Breast epithelium (tissue), 3 donors: ENCODE measurements around the gene ZNF341.

Source experiments
- POLR2A ChIP-seq: fragments of 450-650 bp; IDR thresholded peaks from one replicate; pipeline ENCODE4 v1.6.1; 2016; ENCODE audit warnings: antibody characterized with exemption, mild to moderate bottlenecking, moderate library complexity
- POLR2AphosphoS5 ChIP-seq, 3 donors: sonication (generic); formaldehyde crosslinking; IDR thresholded peaks; one replicate each; pipeline ENCODE4 v1.6.1; 2017; ENCODE audit warnings: antibody characterized with exemption in 3 of 3
- TF ChIP-seq, protein P1 (sequence below), 3 donors: fragments of 450-650 bp; IDR thresholded peaks; one replicate each; pipeline ENCODE4 v1.5.1; 2016 to 2017; ENCODE audit warnings: antibody characterized with exemption in 3 of 3, mild to moderate bottlenecking in 3 of 3, moderate library complexity in 3 of 3

- TF ChIP-seq, protein P1, sequence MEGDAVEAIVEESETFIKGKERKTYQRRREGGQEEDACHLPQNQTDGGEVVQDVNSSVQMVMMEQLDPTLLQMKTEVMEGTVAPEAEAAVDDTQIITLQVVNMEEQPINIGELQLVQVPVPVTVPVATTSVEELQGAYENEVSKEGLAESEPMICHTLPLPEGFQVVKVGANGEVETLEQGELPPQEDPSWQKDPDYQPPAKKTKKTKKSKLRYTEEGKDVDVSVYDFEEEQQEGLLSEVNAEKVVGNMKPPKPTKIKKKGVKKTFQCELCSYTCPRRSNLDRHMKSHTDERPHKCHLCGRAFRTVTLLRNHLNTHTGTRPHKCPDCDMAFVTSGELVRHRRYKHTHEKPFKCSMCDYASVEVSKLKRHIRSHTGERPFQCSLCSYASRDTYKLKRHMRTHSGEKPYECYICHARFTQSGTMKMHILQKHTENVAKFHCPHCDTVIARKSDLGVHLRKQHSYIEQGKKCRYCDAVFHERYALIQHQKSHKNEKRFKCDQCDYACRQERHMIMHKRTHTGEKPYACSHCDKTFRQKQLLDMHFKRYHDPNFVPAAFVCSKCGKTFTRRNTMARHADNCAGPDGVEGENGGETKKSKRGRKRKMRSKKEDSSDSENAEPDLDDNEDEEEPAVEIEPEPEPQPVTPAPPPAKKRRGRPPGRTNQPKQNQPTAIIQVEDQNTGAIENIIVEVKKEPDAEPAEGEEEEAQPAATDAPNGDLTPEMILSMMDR (IDR thresholded peaks at IDR 0.05), result no peak
- TF ChIP-seq POLR2A (no peak), POLR2AphosphoS5 (IDR thresholded peaks at IDR 0.05) (no peak)
Observed at GRCh38 chr20:33825340-33826269, 93.8 kb downstream of the ZNF341 start.
